ENCODE measurements around the gene GALNT3.

DNA sequence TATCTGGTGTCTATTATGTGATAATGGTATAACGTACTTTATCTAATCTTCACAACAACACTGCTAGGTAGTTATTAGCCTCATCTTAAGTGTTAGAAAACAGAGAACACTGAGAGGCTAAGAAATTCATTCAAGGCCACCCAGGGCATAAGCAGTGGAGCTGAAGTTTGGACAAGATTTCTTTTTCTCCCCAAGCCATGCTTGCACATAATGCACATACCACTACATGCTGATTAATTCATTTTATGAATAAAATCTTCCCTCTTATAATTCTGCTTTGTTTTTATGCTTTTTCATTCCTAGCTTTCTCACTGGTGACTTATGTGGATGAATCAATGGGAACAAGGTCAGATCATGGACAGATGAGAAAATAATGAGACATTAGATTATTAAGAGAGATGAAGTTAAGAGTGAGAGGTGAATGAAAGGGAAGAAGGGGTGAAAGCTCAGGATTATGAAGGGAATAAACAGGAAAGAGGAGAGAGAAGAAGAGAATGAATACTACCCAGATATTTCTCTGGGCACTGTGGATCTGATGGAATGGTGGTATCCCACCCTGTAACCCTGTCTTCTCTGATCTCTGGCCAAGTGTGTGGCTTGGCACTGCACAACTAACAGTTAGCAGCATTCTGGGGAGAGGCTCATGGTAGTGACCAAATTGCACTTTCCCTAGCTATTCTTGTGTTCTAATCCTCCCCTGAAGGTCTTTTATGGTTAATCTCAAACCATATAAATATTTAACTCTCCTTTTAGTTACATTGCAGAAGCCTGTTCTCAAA, 17.7 kb upstream of the GALNT3 start:
- no peak for TF ChIP-seq POLR2A (IDR thresholded peaks at IDR 0.05)
- TF ChIP-seq, protein P1, sequence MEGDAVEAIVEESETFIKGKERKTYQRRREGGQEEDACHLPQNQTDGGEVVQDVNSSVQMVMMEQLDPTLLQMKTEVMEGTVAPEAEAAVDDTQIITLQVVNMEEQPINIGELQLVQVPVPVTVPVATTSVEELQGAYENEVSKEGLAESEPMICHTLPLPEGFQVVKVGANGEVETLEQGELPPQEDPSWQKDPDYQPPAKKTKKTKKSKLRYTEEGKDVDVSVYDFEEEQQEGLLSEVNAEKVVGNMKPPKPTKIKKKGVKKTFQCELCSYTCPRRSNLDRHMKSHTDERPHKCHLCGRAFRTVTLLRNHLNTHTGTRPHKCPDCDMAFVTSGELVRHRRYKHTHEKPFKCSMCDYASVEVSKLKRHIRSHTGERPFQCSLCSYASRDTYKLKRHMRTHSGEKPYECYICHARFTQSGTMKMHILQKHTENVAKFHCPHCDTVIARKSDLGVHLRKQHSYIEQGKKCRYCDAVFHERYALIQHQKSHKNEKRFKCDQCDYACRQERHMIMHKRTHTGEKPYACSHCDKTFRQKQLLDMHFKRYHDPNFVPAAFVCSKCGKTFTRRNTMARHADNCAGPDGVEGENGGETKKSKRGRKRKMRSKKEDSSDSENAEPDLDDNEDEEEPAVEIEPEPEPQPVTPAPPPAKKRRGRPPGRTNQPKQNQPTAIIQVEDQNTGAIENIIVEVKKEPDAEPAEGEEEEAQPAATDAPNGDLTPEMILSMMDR (IDR thresholded peaks at IDR 0.05) = no peak

Measured in Peyer's patch (tissue), 4 donors.